HG03354 (cell line): ENCODE measurements around the gene CDAN1.
"Not testable (repeated sequence)": the region's sequence is repeated elsewhere in the genome, so short reads cannot be mapped to it uniquely, and the experiment has no call there.

Source experiments
- ATAC-seq: cut with Tn5 transposase; IDR thresholded peaks from one replicate; pipeline ENCODE4 v1.9.1; 2021; ENCODE audit warnings: mild to moderate bottlenecking; ENCODE audit not compliant: unreplicated experiment, poor library complexity, severe bottlenecking

Gene CDAN1

DNA sequence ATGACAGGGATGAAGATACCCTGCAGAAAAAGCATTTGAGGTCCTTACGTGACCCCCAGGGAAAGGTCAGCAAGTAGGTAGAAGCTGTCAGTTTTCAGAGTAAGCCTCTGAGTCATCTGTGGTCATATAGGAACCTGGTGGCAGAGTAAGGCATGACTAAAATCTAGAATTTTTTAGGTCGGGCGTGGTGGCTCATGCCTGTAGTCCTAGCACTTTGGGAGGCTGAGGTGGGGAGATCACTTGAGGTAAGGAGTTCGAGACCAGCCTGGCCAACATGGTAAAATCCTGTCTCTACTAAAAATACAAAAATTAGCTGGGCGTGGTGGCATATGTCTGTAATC is 56.8 kb downstream of the CDAN1 start:
- ATAC-seq, result not testable (repeated sequence)

- ATAC-seq, result no peak
These were observed 57.4 kb downstream of the CDAN1 start for GRCh38 chr15:42679285-42680141.

DNA sequence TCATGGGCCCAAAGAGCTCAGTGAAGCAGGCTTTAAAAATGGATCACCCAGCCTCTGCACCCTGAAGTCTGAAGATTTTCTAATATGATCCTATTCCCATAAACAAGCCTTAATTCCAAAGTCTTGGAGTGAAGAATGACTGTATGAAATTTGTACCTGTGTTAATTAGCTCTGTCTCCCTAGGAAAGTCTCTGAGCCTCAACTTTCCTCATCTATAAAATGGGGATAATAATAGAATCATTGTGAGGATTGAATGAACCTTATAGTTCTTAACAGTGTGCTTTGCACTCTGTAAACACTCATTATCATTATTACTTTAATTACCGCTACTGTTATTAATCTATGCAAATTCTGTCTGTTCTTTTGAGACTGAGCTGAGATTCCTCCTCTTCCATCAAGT is 61.9 kb downstream of the CDAN1 start:
- ATAC-seq, result no peak

- no peak for ATAC-seq
These were observed 62.5 kb downstream of the CDAN1 start for GRCh38 chr15:42674472-42674871.
